Measurements from ENCODE around the gene KLK4.

- TF ChIP-seq ZNF274 (IDR thresholded peaks at IDR 0.05; ENCODE audit: borderline replicate concordance, low read depth, low read length): no peak
- no peak for TF ChIP-seq NFIC (IDR thresholded peaks at IDR 0.05)
- TF ChIP-seq POLR2AphosphoS5 (IDR thresholded peaks at IDR 0.05; ENCODE audit: control insufficient read depth, insufficient read depth, low read depth, low read length): no peak
- TF ChIP-seq EP300 (IDR thresholded peaks at IDR 0.05; ENCODE audit: low read length): no peak
- TF ChIP-seq RCOR1 (IDR thresholded peaks at IDR 0.05; ENCODE audit: borderline replicate concordance in 1 of 2, low read depth in 2 of 2, low read length in 2 of 2): no peak
- TF ChIP-seq SPI1 (IDR thresholded peaks at IDR 0.05; ENCODE audit: borderline replicate concordance, low read depth, low read length): no peak
- no peak for TF ChIP-seq JUND (IDR thresholded peaks at IDR 0.05; ENCODE audit: borderline replicate concordance, low read depth, low read length)
- TF ChIP-seq JUND (tag; IDR thresholded peaks at IDR 0.05; ENCODE audit: borderline replicate concordance, low read depth, low read length): no peak
- no peak for TF ChIP-seq CTCF (IDR thresholded peaks at IDR 0.05 in 2 of 3, conservative IDR thresholded peaks at IDR 0.05 in 1 of 3; ENCODE audit: insufficient read depth in 2 of 3, low read depth in 1 of 3, low read length in 3 of 3)
- TF ChIP-seq NFE2 (IDR thresholded peaks at IDR 0.05; ENCODE audit: low read depth): no peak
- no peak for TF ChIP-seq NCOA4 (IDR thresholded peaks at IDR 0.05; ENCODE audit: partially characterized antibody)
Measured at GRCh38 chr19:50924586-50924985, 13.4 kb upstream of the KLK4 start.

Data from K562 (cell line).